Measurements from ENCODE around the gene ADAMTS12.

DNA sequence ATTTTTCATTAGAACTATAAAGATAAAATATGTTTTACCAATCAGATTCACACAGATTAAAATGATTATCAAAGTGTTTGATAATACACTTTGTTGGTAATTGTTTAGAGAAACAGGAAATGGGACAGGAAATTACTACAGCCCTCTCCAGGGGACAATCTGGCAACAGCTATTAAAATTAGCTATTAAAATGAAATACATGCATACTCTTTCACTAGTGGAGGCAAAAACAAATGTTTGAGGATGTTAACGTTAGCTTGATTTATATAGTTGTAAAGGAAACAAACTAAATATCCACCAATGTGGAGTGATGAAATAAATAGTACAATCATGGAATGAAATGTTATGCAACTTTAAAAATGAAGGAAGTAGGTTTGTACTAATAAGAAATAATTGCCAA is 397.3 kb downstream of the ADAMTS12 start:
- TF ChIP-seq TCF3 (IDR thresholded peaks at IDR 0.05; ENCODE audit: borderline replicate concordance, insufficient read depth, low read depth, low read length): no peak
- no peak for TF ChIP-seq GATAD2B (conservative IDR thresholded peaks at IDR 0.05; ENCODE audit: low read depth)
- TF ChIP-seq GABPA (IDR thresholded peaks at IDR 0.05; ENCODE audit: low read depth): no peak
- TF ChIP-seq, protein P1, sequence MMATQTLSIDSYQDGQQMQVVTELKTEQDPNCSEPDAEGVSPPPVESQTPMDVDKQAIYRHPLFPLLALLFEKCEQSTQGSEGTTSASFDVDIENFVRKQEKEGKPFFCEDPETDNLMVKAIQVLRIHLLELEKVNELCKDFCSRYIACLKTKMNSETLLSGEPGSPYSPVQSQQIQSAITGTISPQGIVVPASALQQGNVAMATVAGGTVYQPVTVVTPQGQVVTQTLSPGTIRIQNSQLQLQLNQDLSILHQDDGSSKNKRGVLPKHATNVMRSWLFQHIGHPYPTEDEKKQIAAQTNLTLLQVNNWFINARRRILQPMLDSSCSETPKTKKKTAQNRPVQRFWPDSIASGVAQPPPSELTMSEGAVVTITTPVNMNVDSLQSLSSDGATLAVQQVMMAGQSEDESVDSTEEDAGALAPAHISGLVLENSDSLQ (IDR thresholded peaks at IDR 0.05): no peak
- TF ChIP-seq FOS (IDR thresholded peaks at IDR 0.05; ENCODE audit: borderline replicate concordance, extremely low read depth, insufficient read length): no peak
- no peak for TF ChIP-seq REST (IDR thresholded peaks at IDR 0.05; ENCODE audit: low read depth, low read length)
- TF ChIP-seq, protein P2, sequence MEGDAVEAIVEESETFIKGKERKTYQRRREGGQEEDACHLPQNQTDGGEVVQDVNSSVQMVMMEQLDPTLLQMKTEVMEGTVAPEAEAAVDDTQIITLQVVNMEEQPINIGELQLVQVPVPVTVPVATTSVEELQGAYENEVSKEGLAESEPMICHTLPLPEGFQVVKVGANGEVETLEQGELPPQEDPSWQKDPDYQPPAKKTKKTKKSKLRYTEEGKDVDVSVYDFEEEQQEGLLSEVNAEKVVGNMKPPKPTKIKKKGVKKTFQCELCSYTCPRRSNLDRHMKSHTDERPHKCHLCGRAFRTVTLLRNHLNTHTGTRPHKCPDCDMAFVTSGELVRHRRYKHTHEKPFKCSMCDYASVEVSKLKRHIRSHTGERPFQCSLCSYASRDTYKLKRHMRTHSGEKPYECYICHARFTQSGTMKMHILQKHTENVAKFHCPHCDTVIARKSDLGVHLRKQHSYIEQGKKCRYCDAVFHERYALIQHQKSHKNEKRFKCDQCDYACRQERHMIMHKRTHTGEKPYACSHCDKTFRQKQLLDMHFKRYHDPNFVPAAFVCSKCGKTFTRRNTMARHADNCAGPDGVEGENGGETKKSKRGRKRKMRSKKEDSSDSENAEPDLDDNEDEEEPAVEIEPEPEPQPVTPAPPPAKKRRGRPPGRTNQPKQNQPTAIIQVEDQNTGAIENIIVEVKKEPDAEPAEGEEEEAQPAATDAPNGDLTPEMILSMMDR (IDR thresholded peaks at IDR 0.05 in 2 of 3, conservative IDR thresholded peaks at IDR 0.05 in 1 of 3; ENCODE audit: control insufficient read depth in 2 of 3, extremely low read depth in 1 of 3, insufficient read depth in 1 of 3, low read depth in 3 of 3, low read length in 3 of 3): no peak
- no peak for TF ChIP-seq CEBPB (IDR thresholded peaks at IDR 0.05; ENCODE audit: borderline replicate concordance in 1 of 2, low read depth in 2 of 2, low read length in 2 of 2)
